Mucosa of descending colon (tissue), 3 donors: ENCODE results near the gene OTOR. TPM values are rescaled to one million over a fixed set of nuclear protein-coding genes. Genes with fewer than 3 reads are reported as not detected.

Experiments
- ATAC-seq: fragments of 200-7000 bp; cut with Tn5 transposase; one replicate; pipeline ENCODE4 v1.9.1; 2020; ENCODE audit warnings: mild to moderate bottlenecking, moderate library complexity
- DNase-seq, 3 donors: peaks; one replicate each; pipeline ENCODE4 v3.0.0-alpha.2; 2020
- H3K36me3 ChIP-seq: fragments of 200-600 bp; one replicate; pipeline ENCODE4 v1.8.0; 2021; ENCODE audit warnings: low read depth, mild to moderate bottlenecking
- H3K4me1 ChIP-seq: fragments of 200-600 bp; one replicate; pipeline ENCODE4 v1.8.0; 2021; ENCODE audit warnings: low read depth, mild to moderate bottlenecking
- H3K4me3 ChIP-seq: fragments of 200-600 bp; one replicate; pipeline ENCODE4 v1.8.0; 2021; ENCODE audit warnings: mild to moderate bottlenecking
- H3K9me3 ChIP-seq: fragments of 200-600 bp; one replicate; pipeline ENCODE4 v1.8.0; 2021; ENCODE audit warnings: mild to moderate bottlenecking
- intact Hi-C, 2 donors: fragments of 100-400 bp; cut with DNase I in 1 of 2; cut with micrococcal nuclease in 1 of 2; formaldehyde crosslinking; loops; one replicate each; pipeline versions ENCODE4 v1.11.0 to v1.11.1; 2022; cut with DNase I, micrococcal nuclease
- long read RNA-seq, 2 donors: library from polyadenylated mRNA; unstranded; transcript quantifications; one replicate each; pipeline ENCODE4 v2.0.0, GENCODE V29; 2019 to 2021
- total RNA-seq, 3 donors: library from RNA; stranded (reverse); fragmentation: NEBNext Ultra II Directional in 2 of 3; extraction: Animal tissue kit (Norgen Biotek cat#: 25700) in 2 of 3; gene quantifications; one replicate each; pipeline versions ENCODE4 v1.2.1 to v1.2.4, GENCODE V29; 2021 to 2023
- TF ChIP-seq, protein P1 (sequence below): fragments of 200-600 bp; IDR thresholded peaks from one replicate; pipeline ENCODE4 v1.8.0; 2022; ENCODE audit warnings: antibody characterized with exemption, mild to moderate bottlenecking
- donor health status: DM: no; HTN: no; CAD: no; lungs with moderate emphysema.
- donor health status: DM: no; HTN: no; CAD: no.
- donor health status: DM: no; HTN: yes; CAD: no.

Gene OTOR, protein sequence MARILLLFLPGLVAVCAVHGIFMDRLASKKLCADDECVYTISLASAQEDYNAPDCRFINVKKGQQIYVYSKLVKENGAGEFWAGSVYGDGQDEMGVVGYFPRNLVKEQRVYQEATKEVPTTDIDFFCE
- not detected for total RNA-seq
- long read RNA-seq, donor 1: 0 reads
- long read RNA-seq, donor 2: 0 reads

DNA sequence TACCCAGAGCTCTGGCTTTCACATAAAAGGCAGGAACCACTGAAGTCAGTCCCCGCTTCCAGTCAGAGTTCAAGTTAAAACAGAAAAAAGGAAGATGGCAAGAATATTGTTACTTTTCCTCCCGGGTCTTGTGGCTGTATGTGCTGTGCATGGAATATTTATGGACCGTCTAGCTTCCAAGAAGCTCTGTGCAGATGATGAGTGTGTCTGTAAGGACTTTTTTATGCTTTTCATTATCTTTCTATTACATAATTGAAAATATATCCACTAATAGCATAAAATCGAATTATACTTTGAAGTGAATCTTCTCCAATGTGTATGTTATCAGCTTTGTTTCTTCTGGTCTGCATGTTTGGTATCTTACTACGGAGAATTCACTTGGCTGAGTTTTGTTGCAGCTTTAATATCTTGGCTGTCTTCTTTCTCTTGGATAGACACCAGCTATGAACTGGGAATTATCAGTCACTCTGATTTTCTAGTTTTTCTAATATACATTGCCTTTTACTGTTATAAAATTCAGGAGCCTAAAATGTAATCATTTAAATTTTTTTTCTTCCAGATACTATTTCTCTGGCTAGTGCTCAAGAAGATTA, at the start of gene OTOR:
Gene OTOR (plus strand): TSS at position 51 of the 593 bp plus-strand sequence. CDS start 44 bp downstream, at position 95.
- TF ChIP-seq, protein P1, sequence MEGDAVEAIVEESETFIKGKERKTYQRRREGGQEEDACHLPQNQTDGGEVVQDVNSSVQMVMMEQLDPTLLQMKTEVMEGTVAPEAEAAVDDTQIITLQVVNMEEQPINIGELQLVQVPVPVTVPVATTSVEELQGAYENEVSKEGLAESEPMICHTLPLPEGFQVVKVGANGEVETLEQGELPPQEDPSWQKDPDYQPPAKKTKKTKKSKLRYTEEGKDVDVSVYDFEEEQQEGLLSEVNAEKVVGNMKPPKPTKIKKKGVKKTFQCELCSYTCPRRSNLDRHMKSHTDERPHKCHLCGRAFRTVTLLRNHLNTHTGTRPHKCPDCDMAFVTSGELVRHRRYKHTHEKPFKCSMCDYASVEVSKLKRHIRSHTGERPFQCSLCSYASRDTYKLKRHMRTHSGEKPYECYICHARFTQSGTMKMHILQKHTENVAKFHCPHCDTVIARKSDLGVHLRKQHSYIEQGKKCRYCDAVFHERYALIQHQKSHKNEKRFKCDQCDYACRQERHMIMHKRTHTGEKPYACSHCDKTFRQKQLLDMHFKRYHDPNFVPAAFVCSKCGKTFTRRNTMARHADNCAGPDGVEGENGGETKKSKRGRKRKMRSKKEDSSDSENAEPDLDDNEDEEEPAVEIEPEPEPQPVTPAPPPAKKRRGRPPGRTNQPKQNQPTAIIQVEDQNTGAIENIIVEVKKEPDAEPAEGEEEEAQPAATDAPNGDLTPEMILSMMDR: no peak
- DNase-seq (no peak), ATAC-seq (no peak)

DNA sequence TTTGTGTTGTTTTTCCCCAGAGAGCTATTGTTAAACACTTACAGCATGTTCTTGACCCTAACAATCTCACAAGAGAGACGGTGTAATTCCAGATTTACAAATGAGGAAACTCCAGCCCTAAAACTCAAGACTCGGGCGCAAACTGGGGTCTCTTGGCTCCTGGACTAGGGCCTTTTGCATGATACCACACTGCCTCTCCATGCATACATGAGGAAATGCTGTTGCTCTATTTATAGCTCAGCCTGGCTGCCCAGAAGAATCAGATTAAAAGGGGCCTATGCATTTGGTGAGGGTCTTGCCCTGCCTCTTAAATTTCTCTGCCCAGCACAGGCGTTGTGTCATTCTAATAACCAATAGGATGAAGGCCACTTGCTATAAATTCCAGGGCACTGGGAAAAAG, 48.9 kb upstream of the OTOR start:
- no peaks in the 10 kb centered on the region for H3K4me1 ChIP-seq
- DNase-seq: no peak
- H3K36me3 ChIP-seq: no peaks in the 10 kb centered on the region
- intact Hi-C loops: no loop called here
- no peak overlapping the region for H3K4me3 ChIP-seq
- H3K9me3 ChIP-seq: no peaks in the 10 kb centered on the region
- TF ChIP-seq, protein P1: no peak
- ATAC-seq: no peak

More for the DNA sequence above, at the start of gene OTOR:
- H3K4me1 ChIP-seq: no peaks in the 10 kb centered on the region
- no peak within 1 kb of the TSS for H3K4me3 ChIP-seq
- H3K36me3 ChIP-seq: no peaks in the 10 kb centered on the region
- intact Hi-C loops: no loop called here
- no peaks in the 10 kb centered on the region for H3K9me3 ChIP-seq

DNA sequence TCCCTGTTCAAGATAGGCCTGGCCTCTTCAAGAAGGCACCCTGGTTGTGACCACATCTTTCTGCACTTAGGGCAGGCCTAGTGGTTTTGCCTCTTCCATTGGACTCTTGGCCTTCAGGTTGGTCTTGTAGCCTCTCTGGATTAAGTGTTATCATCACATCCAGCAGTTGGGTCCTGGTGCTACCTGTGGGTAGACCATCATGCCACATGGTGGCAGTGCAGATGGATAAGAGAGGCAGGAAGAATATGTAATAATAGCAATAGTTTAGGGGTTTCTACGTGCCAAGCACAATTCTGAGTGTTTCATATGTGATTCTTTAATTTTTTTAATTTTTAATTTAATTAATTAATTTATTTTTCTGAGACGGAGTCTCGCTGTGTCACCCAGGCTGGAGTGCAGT, 46.9 kb upstream of the OTOR start:
- Histone ChIP-seq H3K9me3 (no peaks in the 10 kb centered on the region), H3K4me1 (no peaks in the 10 kb centered on the region), H3K4me3 (no peak overlapping the region), H3K36me3 (no peaks in the 10 kb centered on the region)
- TF ChIP-seq, protein P1: no peak
- peak in 1 of 3 donors; percentile 29 for DNase-seq
- intact Hi-C loops: no loop called here
- no peak for ATAC-seq

DNA sequence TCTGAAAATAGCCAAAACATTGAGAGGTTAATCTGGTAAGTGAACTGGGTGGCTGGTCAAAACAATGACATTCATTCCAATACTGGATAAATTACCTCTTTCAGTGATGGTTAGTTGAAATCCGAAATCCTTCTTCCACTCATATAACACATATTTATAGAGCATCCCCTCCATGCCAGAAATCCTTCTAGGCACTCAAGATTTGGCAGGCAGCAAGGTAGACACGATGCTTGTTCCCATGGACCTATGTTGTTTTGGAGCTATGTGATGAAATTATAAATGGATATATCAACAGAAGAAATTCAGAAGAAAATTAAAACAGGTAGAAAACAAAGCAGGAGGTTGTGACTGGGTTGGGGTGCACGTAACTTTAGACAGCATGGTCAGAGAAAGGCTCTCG, 44.6 kb upstream of the OTOR start:
- intact Hi-C loops: no loop called here
- H3K36me3 ChIP-seq: no peaks in the 10 kb centered on the region
- DNase-seq: no peak
- no peak for ATAC-seq
- H3K4me1 ChIP-seq: no peaks in the 10 kb centered on the region
- TF ChIP-seq, protein P1: no peak
- H3K9me3 ChIP-seq: no peaks in the 10 kb centered on the region
- H3K4me3 ChIP-seq: no peak overlapping the region

DNA sequence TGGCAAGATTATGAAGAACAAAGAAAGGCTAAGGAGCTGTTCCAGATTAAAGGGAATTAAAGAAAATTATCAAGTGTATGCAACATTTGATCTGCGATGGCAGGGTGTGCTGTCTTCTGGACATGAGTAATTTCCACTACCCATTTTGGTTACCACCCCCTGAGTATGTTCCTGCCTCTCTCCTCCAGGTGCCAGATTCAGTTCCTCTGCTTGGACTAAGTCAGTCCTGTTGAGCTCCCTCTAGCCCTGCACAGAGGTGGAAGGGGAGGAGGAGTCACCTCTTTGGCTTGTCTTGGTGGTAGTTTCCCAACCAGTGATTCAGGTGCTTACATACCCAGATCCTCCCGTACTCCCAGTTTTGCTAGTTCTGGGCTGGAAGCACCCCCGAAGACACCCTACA, 40.5 kb upstream of the OTOR start:
- no peak for DNase-seq
- H3K4me1 ChIP-seq: no peaks in the 10 kb centered on the region
- no peak for ATAC-seq
- TF ChIP-seq, protein P1: no peak
- H3K9me3 ChIP-seq: no peaks in the 10 kb centered on the region
- intact Hi-C loops: no loop called here
- H3K4me3 ChIP-seq: no peak overlapping the region
- H3K36me3 ChIP-seq: no peaks in the 10 kb centered on the region
